HEK293 (cell line): ENCODE data around the gene TSR3.

Experiments
- CTCF ChIA-PET: fragments of 350-600 bp; formaldehyde crosslinking; extraction: SDS; loops from one replicate; lab custom pipeline; 2021; ENCODE audit warnings: antibody characterized with exemption; lab: Yijun Ruan, JAX
- POLR2A ChIA-PET: fragments of 300-600 bp; formaldehyde crosslinking; extraction: SDS; loops from one replicate; lab custom pipeline; 2020; ENCODE audit warnings: antibody characterized with exemption, inconsistent platforms; lab: Yijun Ruan, JAX
- H3K27ac ChIP-seq: fragments of 200-500 bp; sonication (Bioruptor generic); 2 replicates; pipeline ENCODE4 v1.5.1; 2014; ENCODE audit warnings: low read depth, low read length, control low read depth, inconsistent platforms; ENCODE audit errors: extremely low read depth
- H3K36me3 ChIP-seq, 2 experiments: fragments of 200-500 bp in 1 of 2; sonication (Bioruptor generic) in 1 of 2; 1 replicate in 1 of 2; 2 replicates in 1 of 2; pipeline ENCODE4 v1.5.1; 2014 to 2017; ENCODE audit warnings: inconsistent platforms in 2 of 2, low read length in 2 of 2; ENCODE audit not compliant: control insufficient read depth in 2 of 2, insufficient read depth in 1 of 2
- H3K4me1 ChIP-seq: fragments of 200-500 bp; sonication (Bioruptor generic); 2 replicates; pipeline ENCODE4 v1.5.1; 2014; ENCODE audit warnings: mild to moderate bottlenecking, low read length, inconsistent platforms; ENCODE audit not compliant: control insufficient read depth, insufficient read depth
- H3K4me3 ChIP-seq: 2 replicates; pipeline ENCODE4 v1.5.1; 2011; ENCODE audit warnings: low read depth, mild to moderate bottlenecking, control low read depth, low read length, moderate library complexity
- H3K9me3 ChIP-seq: fragments of 200-500 bp; sonication (Bioruptor generic); 2 replicates; pipeline ENCODE4 v1.5.1; 2014; ENCODE audit warnings: low read depth, low read length, inconsistent platforms; ENCODE audit not compliant: control insufficient read depth, insufficient read depth
- ZNF112 ChIP-seq: fragments of 450-650 bp; formaldehyde crosslinking; IDR thresholded peaks from 2 replicates; pipeline ENCODE4 v1.5.0; 2017; ENCODE audit warnings: missing biosample characterization, missing genetic modification characterization
- ZNF19 ChIP-seq: fragments of 450-650 bp; formaldehyde crosslinking; IDR thresholded peaks from 2 replicates; pipeline ENCODE4; 2016; ENCODE audit warnings: missing biosample characterization, missing genetic modification characterization, low read depth
- ZNF335 ChIP-seq: fragments of 450-650 bp; formaldehyde crosslinking; conservative IDR thresholded peaks from 2 replicates; pipeline ENCODE4 v1.5.1; 2016; ENCODE audit warnings: missing biosample characterization, missing genetic modification characterization
- ZNF404 ChIP-seq: fragments of 450-650 bp; formaldehyde crosslinking; IDR thresholded peaks from 2 replicates; pipeline ENCODE4 v1.5.1; 2017; ENCODE audit warnings: missing biosample characterization, missing genetic modification characterization
- ZNF544 ChIP-seq: fragments of 450-650 bp; formaldehyde crosslinking; IDR thresholded peaks from 2 replicates; pipeline ENCODE4 v1.5.0; 2017; ENCODE audit warnings: missing biosample characterization, missing genetic modification characterization
- ZNF561 ChIP-seq: fragments of 450-650 bp; IDR thresholded peaks from 2 replicates; pipeline ENCODE4 v1.5.1; 2018; ENCODE audit warnings: missing biosample characterization, missing genetic modification characterization, borderline replicate concordance
- ZNF830 ChIP-seq: fragments of 450-650 bp; IDR thresholded peaks from 2 replicates; pipeline ENCODE4 v1.5.0; 2018; ENCODE audit warnings: missing biosample characterization, missing genetic modification characterization, low read depth, mild to moderate bottlenecking, moderate library complexity
- ZNF843 ChIP-seq: fragments of 450-650 bp; formaldehyde crosslinking; IDR thresholded peaks from 2 replicates; pipeline ENCODE4 v1.5.1; 2016; ENCODE audit warnings: missing biosample characterization, missing genetic modification characterization
- TF ChIP-seq, protein P1 (sequence below): sonication (generic); formaldehyde crosslinking; IDR thresholded peaks from 2 replicates; pipeline ENCODE4 v1.8.1; 2022; ENCODE audit warnings: mild to moderate bottlenecking, moderate library complexity, missing genetic modification reagents
- TF ChIP-seq, protein P2 (sequence below): fragments of 450-650 bp; formaldehyde crosslinking; IDR thresholded peaks from 2 replicates; pipeline ENCODE4 v1.5.1; 2016; ENCODE audit warnings: missing biosample characterization, missing genetic modification characterization, low read depth
- TF ChIP-seq, protein P3 (sequence below): fragments of 450-650 bp; formaldehyde crosslinking; IDR thresholded peaks from 2 replicates; pipeline ENCODE4 v1.5.1; 2016; ENCODE audit warnings: missing biosample characterization, missing genetic modification characterization
- TF ChIP-seq, protein P4 (sequence below): fragments of 450-650 bp; formaldehyde crosslinking; IDR thresholded peaks from 2 replicates; pipeline ENCODE4 v1.5.1; 2016; ENCODE audit warnings: missing biosample characterization, missing genetic modification characterization

Gene TSR3

DNA sequence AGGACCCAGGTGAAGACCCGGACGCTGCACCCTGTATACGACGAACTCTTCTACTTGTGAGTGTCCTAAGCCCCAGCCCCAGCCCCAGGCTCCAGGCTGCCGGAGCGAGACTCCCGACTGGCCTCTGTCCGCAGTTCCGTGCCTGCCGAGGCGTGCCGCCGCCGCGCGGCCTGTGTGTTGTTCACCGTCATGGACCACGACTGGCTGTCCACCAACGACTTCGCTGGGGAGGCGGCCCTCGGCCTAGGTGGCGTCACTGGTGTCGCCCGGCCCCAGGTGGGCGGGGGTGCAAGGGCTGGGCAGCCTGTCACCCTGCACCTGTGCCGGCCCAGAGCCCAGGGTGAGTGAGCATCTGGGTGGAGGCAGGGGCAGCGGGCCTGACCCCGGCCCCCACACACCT lies 3.7 kb downstream of the TSR3 start:
- ChIA-PET POLR2A (no interaction called here), CTCF (no interaction called here)
- Histone ChIP-seq H3K4me1 (peaks cover 5% of the 10 kb centered on the region; the same call in 1 of the 2 replicates), H3K4me3 (no peak overlapping the region), H3K36me3 (peaks cover 0 to 34% of the 10 kb centered on the region in 2 experiments; a peak in 1 of 3 replicates), H3K9me3 (no peaks in the 10 kb centered on the region), H3K27ac (no peak overlapping the region)
- TF ChIP-seq, protein P1, sequence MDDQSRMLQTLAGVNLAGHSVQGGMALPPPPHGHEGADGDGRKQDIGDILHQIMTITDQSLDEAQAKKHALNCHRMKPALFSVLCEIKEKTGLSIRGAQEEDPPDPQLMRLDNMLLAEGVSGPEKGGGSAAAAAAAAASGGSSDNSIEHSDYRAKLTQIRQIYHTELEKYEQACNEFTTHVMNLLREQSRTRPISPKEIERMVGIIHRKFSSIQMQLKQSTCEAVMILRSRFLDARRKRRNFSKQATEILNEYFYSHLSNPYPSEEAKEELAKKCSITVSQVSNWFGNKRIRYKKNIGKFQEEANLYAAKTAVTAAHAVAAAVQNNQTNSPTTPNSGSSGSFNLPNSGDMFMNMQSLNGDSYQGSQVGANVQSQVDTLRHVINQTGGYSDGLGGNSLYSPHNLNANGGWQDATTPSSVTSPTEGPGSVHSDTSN (CRISPR knock-in tag): 0 out of 2 replicates have a peak, but pooled peaks have one; percentile 39
- TF ChIP-seq ZNF830: no peak

DNA sequence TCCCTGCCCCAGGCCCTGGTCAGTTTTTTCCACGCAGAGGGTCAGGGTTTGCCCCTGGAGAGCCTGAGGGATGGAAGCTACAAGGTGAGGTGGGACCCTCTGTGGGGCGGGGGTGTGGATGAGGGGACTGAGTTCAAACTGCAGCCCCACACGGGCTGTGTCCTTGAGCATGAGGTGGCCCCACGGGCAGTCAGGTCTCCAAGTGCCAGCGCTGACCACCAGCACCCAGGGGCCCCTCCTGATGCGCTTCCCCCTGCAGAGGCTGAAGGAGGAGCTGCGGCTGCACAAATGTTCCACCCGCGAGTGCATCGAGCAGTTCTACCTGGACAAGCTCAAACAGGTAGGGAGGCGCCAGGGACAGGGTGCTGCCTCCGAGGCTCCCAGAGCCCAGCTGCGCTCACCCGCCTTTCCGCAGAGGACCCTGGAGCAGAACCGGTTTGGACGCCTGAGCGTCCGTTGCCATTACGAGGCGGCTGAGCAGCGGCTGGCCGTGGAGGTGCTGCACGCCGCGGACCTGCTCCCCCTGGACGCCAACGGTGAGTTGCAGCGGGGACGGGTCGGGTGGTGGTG lies 4.3 kb downstream of the TSR3 start:
- Histone ChIP-seq H3K36me3 (peaks cover 0 to 34% of the 10 kb centered on the region in 2 experiments; a peak in 1 of 3 replicates), H3K4me1 (peaks cover 3% of the 10 kb centered on the region; the same call in 1 of the 2 replicates), H3K9me3 (no peaks in the 10 kb centered on the region), H3K27ac (no peak overlapping the region), H3K4me3 (no peak overlapping the region)
- POLR2A ChIA-PET: interaction anchor here (2.0 kb wide), 1 partner anchor 38 kb away, joined by 7 read pairs; the partner anchor contains the start of gene UBE2I
- CTCF ChIA-PET: interaction anchor here (0.7 to 1.3 kb wide), 2 partner anchors 16 to 18 kb away, joined by 3 read pairs; no protein-coding TSS in a partner anchor
- TF ChIP-seq ZNF112 (tag by site-specific recombination): no peak
- no peak for TF ChIP-seq ZNF544 (tag by site-specific recombination)
- TF ChIP-seq ZNF561 (tag by site-specific recombination): no peak
- TF ChIP-seq ZNF335 (tag by site-specific recombination): no peak
- TF ChIP-seq, protein P2, sequence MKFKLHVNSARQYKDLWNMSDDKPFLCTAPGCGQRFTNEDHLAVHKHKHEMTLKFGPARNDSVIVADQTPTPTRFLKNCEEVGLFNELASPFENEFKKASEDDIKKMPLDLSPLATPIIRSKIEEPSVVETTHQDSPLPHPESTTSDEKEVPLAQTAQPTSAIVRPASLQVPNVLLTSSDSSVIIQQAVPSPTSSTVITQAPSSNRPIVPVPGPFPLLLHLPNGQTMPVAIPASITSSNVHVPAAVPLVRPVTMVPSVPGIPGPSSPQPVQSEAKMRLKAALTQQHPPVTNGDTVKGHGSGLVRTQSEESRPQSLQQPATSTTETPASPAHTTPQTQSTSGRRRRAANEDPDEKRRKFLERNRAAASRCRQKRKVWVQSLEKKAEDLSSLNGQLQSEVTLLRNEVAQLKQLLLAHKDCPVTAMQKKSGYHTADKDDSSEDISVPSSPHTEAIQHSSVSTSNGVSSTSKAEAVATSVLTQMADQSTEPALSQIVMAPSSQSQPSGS (tag by site-specific recombination): no peak
- TF ChIP-seq ZNF19 (tag by site-specific recombination): no peak
- TF ChIP-seq ZNF404 (tag by site-specific recombination): no peak

DNA sequence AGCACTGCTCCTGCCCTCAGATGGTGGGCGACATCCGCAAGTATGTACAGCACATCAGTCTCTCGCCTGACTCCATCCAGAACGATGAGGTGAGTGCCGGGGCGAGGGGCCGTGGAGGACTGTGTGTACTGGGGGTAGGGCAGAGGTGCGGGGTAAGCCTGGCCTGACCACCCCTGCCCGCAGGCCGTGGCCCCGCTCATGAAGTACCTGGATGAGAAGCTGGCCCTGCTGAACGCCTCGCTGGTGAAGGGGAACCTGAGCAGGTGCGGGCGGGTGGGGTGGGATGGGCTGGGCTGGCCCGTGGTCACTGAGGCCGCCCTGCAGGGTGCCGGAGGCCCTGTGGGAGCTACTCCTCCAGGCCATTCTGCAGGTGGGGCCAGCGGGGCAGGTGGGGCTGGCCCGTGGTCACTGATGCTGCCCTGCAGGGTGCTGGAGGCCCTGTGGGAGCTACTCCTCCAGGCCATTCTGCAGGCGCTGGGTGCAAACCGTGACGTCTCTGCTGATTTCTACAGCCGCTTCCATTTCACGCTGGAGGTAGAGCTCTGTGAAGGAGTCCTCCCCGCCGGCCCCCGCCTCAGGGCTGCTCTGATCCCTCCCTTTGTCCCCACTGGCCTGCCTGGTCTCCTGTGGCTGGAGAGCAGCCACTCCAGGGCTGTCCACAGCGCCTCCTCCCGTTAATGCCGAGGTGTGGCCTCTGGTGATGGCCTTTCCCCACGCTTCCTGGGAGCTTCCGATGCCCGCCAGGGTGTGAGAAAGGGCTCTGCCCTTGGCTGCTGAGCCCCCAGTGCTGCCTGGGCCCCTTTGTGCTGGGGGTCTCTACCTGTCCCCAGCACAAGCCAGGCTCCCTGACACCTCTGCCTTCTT lies 5.0 kb downstream of the TSR3 start:
- H3K4me3 ChIP-seq: no peak overlapping the region
- ChIA-PET CTCF (interaction anchor here (0.7 to 1.3 kb wide), 3 partner anchors 15 to 17 kb away, joined by 3 read pairs; no protein-coding TSS in a partner anchor), POLR2A (interaction anchor here (0.8 to 2.0 kb wide), 2 partner anchors 11 to 37 kb away, joined by 3 to 7 read pairs; partner anchors contain the start of gene UBE2I)
- H3K4me1 ChIP-seq: peaks cover 4% of the 10 kb centered on the region; the same call in 1 of the 2 replicates
- H3K9me3 ChIP-seq: no peaks in the 10 kb centered on the region
- H3K27ac ChIP-seq: no peak overlapping the region
- TF ChIP-seq, protein P3, sequence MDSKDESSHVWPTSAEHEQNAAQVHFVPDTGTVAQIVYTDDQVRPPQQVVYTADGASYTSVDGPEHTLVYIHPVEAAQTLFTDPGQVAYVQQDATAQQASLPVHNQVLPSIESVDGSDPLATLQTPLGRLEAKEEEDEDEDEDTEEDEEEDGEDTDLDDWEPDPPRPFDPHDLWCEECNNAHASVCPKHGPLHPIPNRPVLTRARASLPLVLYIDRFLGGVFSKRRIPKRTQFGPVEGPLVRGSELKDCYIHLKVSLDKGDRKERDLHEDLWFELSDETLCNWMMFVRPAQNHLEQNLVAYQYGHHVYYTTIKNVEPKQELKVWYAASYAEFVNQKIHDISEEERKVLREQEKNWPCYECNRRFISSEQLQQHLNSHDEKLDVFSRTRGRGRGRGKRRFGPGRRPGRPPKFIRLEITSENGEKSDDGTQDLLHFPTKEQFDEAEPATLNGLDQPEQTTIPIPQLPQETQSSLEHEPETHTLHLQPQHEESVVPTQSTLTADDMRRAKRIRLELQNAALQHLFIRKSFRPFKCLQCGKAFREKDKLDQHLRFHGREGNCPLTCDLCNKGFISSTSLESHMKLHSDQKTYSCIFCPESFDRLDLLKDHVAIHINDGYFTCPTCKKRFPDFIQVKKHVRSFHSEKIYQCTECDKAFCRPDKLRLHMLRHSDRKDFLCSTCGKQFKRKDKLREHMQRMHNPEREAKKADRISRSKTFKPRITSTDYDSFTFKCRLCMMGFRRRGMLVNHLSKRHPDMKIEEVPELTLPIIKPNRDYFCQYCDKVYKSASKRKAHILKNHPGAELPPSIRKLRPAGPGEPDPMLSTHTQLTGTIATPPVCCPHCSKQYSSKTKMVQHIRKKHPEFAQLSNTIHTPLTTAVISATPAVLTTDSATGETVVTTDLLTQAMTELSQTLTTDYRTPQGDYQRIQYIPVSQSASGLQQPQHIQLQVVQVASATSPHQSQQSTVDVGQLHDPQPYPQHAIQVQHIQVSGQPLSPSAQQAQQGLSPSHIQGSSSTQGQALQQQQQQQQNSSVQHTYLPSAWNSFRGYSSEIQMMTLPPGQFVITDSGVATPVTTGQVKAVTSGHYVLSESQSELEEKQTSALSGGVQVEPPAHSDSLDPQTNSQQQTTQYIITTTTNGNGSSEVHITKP (tag by site-specific recombination): 0 out of 2 replicates have a peak, but pooled peaks have one; percentile 28
- TF ChIP-seq, protein P4, sequence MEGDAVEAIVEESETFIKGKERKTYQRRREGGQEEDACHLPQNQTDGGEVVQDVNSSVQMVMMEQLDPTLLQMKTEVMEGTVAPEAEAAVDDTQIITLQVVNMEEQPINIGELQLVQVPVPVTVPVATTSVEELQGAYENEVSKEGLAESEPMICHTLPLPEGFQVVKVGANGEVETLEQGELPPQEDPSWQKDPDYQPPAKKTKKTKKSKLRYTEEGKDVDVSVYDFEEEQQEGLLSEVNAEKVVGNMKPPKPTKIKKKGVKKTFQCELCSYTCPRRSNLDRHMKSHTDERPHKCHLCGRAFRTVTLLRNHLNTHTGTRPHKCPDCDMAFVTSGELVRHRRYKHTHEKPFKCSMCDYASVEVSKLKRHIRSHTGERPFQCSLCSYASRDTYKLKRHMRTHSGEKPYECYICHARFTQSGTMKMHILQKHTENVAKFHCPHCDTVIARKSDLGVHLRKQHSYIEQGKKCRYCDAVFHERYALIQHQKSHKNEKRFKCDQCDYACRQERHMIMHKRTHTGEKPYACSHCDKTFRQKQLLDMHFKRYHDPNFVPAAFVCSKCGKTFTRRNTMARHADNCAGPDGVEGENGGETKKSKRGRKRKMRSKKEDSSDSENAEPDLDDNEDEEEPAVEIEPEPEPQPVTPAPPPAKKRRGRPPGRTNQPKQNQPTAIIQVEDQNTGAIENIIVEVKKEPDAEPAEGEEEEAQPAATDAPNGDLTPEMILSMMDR (tag by site-specific recombination): peak; percentile 23; the same call in 1 of the 2 replicates
- no peak for TF ChIP-seq ZNF843 (tag by site-specific recombination)
- H3K36me3 ChIP-seq: peaks cover 0 to 34% of the 10 kb centered on the region in 2 experiments; a peak in 1 of 3 replicates
